Stimulated activated CD8-positive, alpha-beta memory T cell treated with anti-CD3 and anti-CD28 coated beads, Interleukin-7, amount 100 ng/mL, for 48 hours (primary cell): Measurements from ENCODE around the gene SSTR1.

Experiments used
- DNase-seq, 2 donors: peaks; one replicate each; pipeline ENCODE4 v3.0.0-alpha.2; 2020; ENCODE audit warnings: low read depth in 1 of 2; ENCODE audit errors: extremely low read depth in 1 of 2

Gene SSTR1

DNA sequence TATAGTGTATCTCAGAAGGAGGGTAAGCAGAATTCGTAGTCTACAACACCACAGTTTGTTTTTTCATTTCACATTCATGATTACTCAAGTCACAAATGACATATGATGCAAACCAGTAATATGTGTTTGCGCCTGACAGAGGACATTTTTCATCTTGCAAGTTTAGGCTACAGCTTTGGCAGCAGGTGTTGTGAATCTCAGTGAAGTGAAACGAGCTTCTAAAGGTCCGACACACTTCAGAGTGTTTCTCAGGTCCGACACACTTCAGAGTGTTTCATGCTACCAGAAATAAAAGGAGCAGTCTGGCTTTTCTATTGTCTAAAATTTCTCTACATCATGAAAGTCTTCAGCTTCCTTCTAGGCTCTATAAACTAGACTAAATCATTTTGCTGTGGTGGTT lies 25.5 kb downstream of the SSTR1 start:
- no peak for DNase-seq

DNA sequence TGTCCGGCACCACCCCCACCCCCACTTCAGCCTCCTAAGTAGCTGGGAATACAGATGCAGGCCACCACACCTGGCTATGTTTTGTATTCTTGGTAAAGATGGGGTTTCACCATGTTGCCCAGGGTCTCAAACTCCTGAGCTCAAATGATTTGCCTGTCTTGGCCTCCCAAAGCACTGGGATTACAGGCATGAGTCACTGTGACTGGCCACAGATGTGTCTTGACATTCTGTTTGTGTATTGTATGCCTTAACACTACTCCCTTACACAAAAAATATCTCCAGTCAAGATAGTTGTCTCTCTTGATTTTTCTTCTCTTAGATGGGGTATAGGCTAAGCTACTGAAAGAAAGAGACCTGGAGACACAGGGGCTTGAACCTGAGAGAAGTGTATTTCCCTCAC lies 30.6 kb downstream of the SSTR1 start:
- DNase-seq, result no peak

DNA sequence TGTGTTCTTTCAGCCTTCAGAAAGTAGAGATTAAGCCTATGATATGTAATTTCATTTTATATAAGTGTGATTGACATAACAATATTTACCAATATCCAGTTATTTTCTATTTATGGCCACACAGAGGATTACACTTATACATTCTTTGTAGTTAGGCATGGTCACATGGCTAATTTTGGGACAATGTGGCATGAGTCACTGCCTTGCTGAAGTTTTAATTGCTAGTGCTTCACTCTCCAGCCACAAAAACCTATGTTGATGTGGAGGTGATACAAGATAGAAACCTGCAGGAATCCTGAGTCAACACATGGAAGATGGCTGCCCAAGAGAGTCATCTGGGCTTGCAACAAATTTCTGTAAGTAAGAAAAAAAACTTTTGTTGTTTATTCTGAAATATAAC lies 31.2 kb downstream of the SSTR1 start:
- DNase-seq, result no peak

DNA sequence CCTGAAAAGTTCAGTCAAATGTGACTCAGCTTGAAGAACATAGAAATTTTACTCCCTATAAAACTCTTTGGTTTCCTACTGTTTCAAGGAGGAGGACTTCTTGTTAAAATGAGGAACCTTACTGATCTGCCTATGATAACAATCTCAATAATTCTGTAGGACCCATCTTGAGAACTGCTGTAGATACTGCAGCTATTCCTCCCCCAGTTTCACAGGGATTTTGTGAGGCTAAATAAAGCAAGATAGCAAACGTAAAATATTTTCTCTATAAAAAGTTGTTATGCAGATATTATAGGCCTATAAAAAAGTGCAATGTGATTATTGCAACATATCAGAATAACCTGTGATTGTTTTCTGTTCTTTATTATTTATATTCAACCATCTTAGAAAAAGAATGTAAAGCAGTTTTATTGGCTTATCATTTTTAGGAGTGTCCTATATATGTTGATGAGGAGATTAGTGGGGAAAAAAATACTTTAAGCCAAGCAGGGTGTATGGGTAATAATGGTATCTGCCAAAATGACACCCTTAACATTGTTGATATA lies 36.1 kb downstream of the SSTR1 start:
- no peak for DNase-seq

DNA sequence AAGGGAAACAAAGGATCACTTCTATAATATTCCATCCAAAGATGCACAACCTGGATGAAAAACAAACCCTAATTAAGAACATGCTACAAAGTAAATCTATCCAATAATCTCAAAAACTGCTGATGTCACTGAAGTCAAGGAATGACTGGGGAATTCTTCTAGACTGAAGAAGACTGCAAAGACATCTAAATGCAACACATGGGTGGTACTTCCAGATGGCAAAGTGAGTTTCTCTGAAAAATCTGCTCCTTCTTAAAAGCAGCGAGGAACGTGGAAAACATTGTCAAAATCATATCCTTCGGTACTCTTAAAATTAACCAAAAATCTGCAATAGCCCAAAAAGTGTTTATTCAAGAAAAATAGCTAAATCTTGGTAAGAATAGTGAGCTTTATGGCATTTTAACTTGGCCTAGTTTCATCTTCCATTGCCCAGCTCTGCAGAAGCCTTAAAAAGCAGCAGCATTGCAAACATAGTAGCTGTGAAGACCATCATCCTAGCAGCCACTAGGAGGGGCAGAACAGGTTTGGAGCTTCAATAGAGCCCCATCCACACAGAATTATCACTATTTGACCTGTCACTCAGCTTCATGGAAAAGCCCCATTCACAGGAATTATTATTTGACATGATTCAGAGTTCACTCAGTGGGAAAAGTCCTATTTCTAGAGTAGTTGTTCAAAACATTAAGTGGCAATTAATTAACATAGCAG lies 40.8 kb downstream of the SSTR1 start:
- DNase-seq, result no peak

DNA sequence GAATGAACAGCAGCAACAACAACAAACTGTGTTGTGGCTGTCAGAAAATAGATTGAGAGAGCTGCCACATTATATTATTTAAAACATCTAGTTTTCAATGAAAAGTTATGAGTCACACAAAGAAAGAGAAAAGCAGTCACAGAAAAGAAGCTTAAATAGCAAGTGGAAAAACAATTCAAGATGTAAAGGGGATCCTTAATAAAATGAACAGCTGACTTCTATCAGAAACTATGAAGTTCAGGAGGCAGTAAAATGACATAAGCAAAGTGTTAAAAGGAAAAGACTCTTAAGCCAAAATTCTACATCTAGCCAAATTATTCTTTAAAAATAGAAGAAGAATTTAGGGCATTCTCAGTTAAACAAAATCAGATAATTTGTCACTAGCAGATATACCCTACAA lies 42.6 kb downstream of the SSTR1 start:
- DNase-seq, result no peak

DNA sequence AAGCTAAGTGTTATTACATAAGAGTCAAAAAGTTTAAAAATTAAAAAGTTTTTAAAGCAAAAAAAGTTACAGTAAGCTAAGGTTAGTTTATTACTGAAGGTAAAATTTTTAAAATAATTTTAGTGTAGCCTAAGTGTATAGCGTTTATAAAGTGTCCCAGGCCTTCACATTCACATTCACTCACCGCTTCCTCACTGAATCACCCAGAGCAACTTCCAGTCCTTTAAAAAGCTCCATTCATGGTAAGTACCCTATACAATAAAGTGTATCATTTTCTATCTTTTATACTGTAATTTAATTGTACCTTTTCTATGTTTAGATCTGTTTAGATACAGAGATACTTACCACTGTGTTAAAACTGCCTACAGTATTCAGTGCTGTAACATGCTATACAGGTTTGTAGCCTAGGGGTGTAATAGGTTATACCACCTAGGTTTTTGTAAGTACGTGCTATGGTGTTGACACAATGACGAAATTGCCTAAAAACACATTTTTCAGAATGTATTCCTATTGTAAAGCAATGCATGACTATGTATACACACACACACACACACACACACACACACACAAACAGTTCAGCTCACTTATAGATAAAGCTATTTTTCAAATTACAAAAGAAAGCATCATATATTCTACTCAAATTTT lies 44.5 kb downstream of the SSTR1 start:
- DNase-seq, result no peak

DNA sequence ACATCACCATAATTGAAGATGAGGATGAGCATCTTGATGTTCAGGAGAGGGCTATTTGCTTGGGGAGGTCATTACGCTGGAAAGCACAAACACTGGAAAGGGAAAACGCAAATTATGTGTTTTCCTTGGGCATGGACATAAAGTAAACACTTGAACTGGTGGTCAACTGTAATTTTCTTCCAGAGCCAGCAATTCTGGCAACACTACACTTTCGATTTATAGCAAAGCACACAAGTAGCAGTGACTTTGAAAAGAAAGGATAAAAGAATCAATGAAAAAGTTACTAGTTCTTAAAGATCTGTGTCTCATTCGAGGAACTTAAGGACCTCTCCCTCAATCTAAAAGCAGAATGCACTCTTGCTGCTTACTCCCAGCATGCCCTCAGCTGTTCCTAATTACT lies 46.0 kb downstream of the SSTR1 start:
- no peak for DNase-seq

DNA sequence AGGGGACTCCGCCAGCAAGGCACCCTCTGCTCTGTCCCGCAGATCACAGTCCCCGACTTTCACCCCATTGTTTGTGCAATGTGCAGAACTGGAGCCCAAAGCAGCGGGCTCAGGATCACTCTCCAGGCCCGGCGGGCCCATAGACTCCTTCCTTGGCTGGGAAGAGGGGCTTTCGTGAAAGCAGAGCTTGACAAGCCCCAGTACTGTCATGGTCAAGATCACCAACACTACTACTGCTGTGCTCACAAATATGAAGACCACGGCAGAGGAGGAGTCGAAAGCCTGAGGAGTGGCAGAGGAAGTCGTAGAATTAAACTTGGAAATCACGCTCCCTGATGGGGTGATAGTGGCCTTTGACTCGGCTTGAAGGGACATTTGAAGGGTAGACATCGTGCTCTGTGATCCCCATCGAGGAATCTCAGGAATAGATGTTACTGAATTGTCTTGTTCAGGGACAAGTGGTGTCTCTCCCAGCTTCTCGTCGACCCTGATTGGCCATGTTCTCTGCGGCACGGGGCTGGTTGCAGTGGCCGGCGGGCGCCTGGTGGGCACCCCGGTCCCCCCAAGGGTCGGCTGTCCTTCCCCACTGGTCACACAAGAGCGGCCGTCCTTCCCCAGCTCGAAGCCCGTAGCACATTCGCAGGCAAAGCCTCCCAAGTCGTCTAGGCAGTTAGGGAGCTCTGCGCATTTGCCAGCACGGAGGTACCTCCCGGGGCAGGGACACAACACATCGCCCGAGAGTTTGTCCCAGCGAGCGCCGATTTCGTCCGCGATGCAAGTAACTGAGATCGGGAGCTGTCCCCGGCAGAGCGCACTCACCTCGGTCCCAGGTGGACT lies 47.1 kb downstream of the SSTR1 start:
- DNase-seq, result no peak

DNA sequence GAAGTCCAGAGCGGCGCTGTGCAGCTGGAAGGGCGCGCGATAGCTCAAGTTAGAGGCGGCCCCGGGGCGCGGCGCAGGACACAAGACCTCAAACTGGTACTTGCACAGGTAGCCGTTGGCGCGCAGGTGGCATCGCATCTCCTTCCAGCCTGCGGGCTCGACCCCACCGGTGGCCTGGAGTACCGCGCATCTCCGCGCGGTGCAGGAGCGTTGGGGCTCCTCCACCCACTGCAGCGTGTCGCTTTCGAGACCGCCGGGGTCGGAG lies 47.6 kb downstream of the SSTR1 start:
- no peak for DNase-seq

DNA sequence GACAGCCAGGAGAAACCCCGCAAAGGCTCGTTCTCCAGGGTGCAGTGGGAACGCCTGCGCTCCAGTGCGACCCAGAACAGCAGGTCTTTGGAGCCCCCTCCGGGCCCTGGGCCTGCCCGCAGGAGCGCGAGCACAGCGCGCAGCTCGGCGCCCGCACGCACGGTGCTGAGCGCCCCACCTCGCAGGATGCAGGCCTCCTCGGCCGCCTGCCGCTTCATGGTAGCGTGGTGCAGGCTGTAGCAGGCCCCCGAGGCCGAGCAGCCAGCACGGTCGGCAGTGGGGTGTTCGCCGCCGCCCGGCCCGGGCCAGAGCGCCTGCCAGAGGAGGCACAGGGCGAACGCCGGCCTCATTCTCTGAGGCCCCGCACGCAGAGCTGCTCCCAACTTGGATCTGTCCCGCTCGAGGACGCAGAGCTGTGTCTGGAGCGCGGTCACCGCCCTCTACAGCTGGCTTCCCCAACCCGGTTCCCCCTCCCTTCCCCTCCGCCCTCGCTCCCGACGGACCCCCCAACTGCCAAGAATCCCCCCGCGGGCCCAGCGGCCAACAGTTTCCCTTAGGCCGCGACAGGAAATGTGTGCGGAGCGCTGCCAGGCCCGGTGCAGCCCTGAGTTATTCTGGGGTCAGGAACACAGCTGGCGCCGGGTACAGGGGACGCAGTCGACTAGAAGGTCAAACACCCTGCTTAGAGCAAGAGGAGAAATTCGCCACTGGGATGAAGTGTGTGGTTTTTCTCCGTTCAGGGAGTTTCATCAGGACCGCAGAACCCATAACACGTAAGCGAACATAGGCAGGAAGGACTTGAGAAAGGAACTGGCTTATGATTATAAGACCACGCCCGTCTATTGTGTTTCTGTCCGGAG lies 48.2 kb downstream of the SSTR1 start, which contains the start of gene CLEC14A:
TSS of gene CLEC14A (minus strand) at position 421 of the 860 bp plus-strand sequence. CDS start at position 350, 71 bp downstream.
- no peak for DNase-seq

DNA sequence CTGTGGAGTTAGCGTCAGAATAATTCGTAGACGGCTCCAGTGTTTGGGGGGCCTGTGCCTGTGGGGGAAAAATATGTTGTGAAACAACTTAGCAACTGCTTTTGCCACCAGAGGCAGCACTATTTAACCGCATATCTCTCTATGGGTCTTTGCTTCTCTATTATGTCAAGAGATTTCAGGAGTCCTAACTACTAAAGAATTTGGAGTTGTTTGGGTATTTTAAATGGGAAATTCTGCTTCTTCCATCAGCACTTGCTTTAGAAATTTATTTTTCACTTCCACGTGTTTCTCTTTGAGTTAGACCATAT lies 48.8 kb downstream of the SSTR1 start:
- no peak for DNase-seq

DNA sequence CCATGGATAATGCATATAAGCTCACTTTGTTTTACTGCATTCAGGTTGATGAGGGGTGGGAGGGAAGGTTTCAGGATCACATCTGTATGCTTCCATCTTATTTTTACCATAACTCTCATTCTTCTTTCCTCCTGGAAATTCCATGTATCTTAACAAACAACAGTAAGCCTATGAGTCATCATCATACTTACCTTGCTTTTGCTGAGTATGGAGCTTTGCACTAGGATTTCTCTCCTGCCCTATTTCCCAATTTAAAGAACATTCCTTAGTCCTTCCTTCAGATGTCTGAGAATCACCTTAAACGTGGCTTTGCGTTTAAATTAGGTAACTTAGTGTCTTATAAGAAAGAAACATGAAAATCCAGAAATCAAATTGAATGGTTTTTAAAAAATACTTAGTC lies 49.8 kb downstream of the SSTR1 start:
- no peak for DNase-seq

DNA sequence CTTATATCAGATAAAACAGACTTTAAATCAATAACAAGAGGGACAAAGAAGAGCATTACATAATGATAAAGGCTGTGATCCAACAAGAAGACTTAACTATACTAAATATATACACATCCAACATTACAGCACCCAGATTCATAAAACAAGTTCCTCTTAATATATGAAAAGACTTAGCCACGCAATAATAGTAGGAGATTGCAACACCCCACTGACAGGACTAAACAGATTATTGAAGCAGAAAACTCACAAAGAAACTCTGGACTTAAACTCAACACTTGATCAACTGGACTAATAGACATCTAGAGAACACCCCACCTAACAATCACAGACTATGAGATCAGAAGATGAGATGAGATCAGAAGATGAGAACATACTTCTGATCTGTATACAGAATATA lies 53.9 kb downstream of the SSTR1 start:
- DNase-seq, result no peak
